HG02623 (cell line): Measurements from ENCODE around the gene ACP4.

ENCODE experiments used
- ATAC-seq: cut with Tn5 transposase; IDR thresholded peaks from one replicate; pipeline ENCODE4 v1.9.1; 2021; ENCODE audit warnings: moderate library complexity; ENCODE audit not compliant: unreplicated experiment

Gene ACP4

GRCh38 chr19:50839712-50840655 is 49.8 kb downstream of the ACP4 start:
- ATAC-seq, result no peak

- ATAC-seq, result no peak
Observed at GRCh38 chr19:50842130-50842529, 51.9 kb downstream of the ACP4 start.

GRCh38 chr19:50843205-50843604 is 53.0 kb downstream of the ACP4 start:
- no peak for ATAC-seq

GRCh38 chr19:50843701-50844221 is 53.5 kb downstream of the ACP4 start:
- ATAC-seq, result no peak

- ATAC-seq, result no peak
Observed at GRCh38 chr19:50844296-50844935, 54.2 kb downstream of the ACP4 start.
